Dendritic cell treated with granulocyte-macrophage colony-stimulating factor and Interleukin-4, amounts not matched to agents 40 ng/mL and 50 ng/mL, for 4 days (primary cell): Measurements from ENCODE around the gene ZP1.
"Not testable (repeated sequence)": the region's sequence is repeated elsewhere in the genome, so short reads cannot be mapped to it uniquely, and the experiment has no call there.

Source experiments
- H3K27ac Mint-ChIP-seq: one replicate; pipeline ENCODE4 v1.8.0; 2022; ENCODE audit warnings: mild to moderate bottlenecking, mixed read lengths
- H3K27me3 Mint-ChIP-seq: one replicate; pipeline ENCODE4 v1.8.0; 2022; ENCODE audit warnings: mild to moderate bottlenecking, mixed read lengths
- H3K36me3 Mint-ChIP-seq: one replicate; pipeline ENCODE4 v1.8.0; 2022; ENCODE audit warnings: low read depth, mixed read lengths
- H3K4me1 Mint-ChIP-seq: one replicate; pipeline ENCODE4 v1.8.0; 2022; ENCODE audit warnings: low read depth, mixed read lengths
- H3K4me3 Mint-ChIP-seq: one replicate; pipeline ENCODE4 v1.8.0; 2022; ENCODE audit warnings: mild to moderate bottlenecking, moderate library complexity, mixed read lengths
- H3K9me3 Mint-ChIP-seq: one replicate; pipeline ENCODE4 v1.8.0; 2022; ENCODE audit warnings: mixed read lengths
- intact Hi-C: fragments of 100-400 bp; cut with micrococcal nuclease; formaldehyde crosslinking; loops from one replicate; pipeline ENCODE4 v1.15.0; 2022

The ZP1 gene

GRCh38 chr11:60866911-60867870 is at the start of gene ZP1:
ZP1 (plus strand) TSS chr11:60867542; CDS start chr11:60867562, 20 bp downstream.
- Mint-ChIP-seq H3K4me1 (peaks cover 6% of the 10 kb centered on the region), H3K27ac (no peak within 1 kb of the TSS), H3K4me3 (no peak within 1 kb of the TSS), H3K27me3 (peaks cover 8% of the 10 kb centered on the region), H3K36me3 (no peaks in the 10 kb centered on the region), H3K9me3 (no peaks in the 10 kb centered on the region)
- intact Hi-C loops = no loop called here

GRCh38 chr11:60818057-60818456 is 49.3 kb upstream of the ZP1 start:
- Mint-ChIP-seq H3K4me1 (peaks cover 6% of the 10 kb centered on the region), H3K36me3 (no peaks in the 10 kb centered on the region), H3K27me3 (peaks cover 12% of the 10 kb centered on the region), H3K9me3 (no peaks in the 10 kb centered on the region), H3K27ac (no peak overlapping the region), H3K4me3 (no peak overlapping the region)
- intact Hi-C loops = no loop called here

GRCh38 chr11:60821827-60822599 is 45.3 kb upstream of the ZP1 start:
- no peak overlapping the region for H3K27ac Mint-ChIP-seq
- no peak overlapping the region for H3K4me3 Mint-ChIP-seq
- no peaks in the 10 kb centered on the region for H3K36me3 Mint-ChIP-seq
- no peaks in the 10 kb centered on the region for H3K9me3 Mint-ChIP-seq
- H3K4me1 Mint-ChIP-seq = no peaks in the 10 kb centered on the region
- intact Hi-C loops = no loop called here
- peaks cover 14% of the 10 kb centered on the region for H3K27me3 Mint-ChIP-seq

- H3K9me3 Mint-ChIP-seq, H3K36me3 Mint-ChIP-seq, intact Hi-C loops, H3K4me3 Mint-ChIP-seq, H3K4me1 Mint-ChIP-seq, H3K27ac Mint-ChIP-seq: not testable (repeated sequence)
- peaks cover 24% of the 10 kb centered on the region for H3K27me3 Mint-ChIP-seq
Measured at GRCh38 chr11:60823745-60824306, 43.5 kb upstream of the ZP1 start.

GRCh38 chr11:60825118-60825517 is 42.2 kb upstream of the ZP1 start:
- Mint-ChIP-seq H3K36me3 (no peaks in the 10 kb centered on the region), H3K4me3 (no peak overlapping the region), H3K27me3 (peaks cover 24% of the 10 kb centered on the region), H3K27ac (no peak overlapping the region), H3K4me1 (peaks cover 5% of the 10 kb centered on the region), H3K9me3 (no peaks in the 10 kb centered on the region)
- intact Hi-C loops = no loop called here

GRCh38 chr11:60825790-60826189 is 41.6 kb upstream of the ZP1 start:
- no peak overlapping the region for H3K27ac Mint-ChIP-seq
- intact Hi-C loops = no loop called here
- H3K4me3 Mint-ChIP-seq = no peak overlapping the region
- no peaks in the 10 kb centered on the region for H3K36me3 Mint-ChIP-seq
- peaks cover 24% of the 10 kb centered on the region for H3K27me3 Mint-ChIP-seq
- peaks cover 5% of the 10 kb centered on the region for H3K4me1 Mint-ChIP-seq
- H3K9me3 Mint-ChIP-seq = no peaks in the 10 kb centered on the region

- Mint-ChIP-seq H3K27me3 (peaks cover 15% of the 10 kb centered on the region), H3K36me3 (no peaks in the 10 kb centered on the region), H3K4me3 (no peak overlapping the region), H3K27ac (no peak overlapping the region), H3K4me1 (peaks cover 20% of the 10 kb centered on the region), H3K9me3 (no peaks in the 10 kb centered on the region)
- intact Hi-C loops = loop anchor here (1.0 to 10.0 kb wide), 3 partner anchors 57 to 354 kb away; no protein-coding TSS in a partner anchor
Measured at GRCh38 chr11:60830478-60831142, 36.7 kb upstream of the ZP1 start.

- Mint-ChIP-seq H3K27ac (no peak overlapping the region), H3K27me3 (peaks cover 15% of the 10 kb centered on the region), H3K4me1 (peaks cover 26% of the 10 kb centered on the region), H3K9me3 (no peaks in the 10 kb centered on the region), H3K36me3 (no peaks in the 10 kb centered on the region), H3K4me3 (no peak overlapping the region)
- intact Hi-C loops = loop anchor here (1.0 to 10.0 kb wide), 3 partner anchors 56 to 354 kb away; no protein-coding TSS in a partner anchor
Measured at GRCh38 chr11:60831143-60831500, 36.2 kb upstream of the ZP1 start.

- H3K4me1 Mint-ChIP-seq = peaks cover 29% of the 10 kb centered on the region
Measured at GRCh38 chr11:60831501-60832079, 35.8 kb upstream of the ZP1 start.

GRCh38 chr11:60834742-60835533 is 32.4 kb upstream of the ZP1 start:
- H3K27me3 Mint-ChIP-seq = peaks cover 9% of the 10 kb centered on the region
- intact Hi-C loops = loop anchor here (5.0 to 10.0 kb wide), 2 partner anchors 192 to 350 kb away; no protein-coding TSS in a partner anchor
- H3K36me3 Mint-ChIP-seq = no peaks in the 10 kb centered on the region
- peak overlapping the region; percentile 69 for H3K27ac Mint-ChIP-seq
- no peak overlapping the region for H3K4me3 Mint-ChIP-seq
- H3K4me1 Mint-ChIP-seq = peaks cover 49% of the 10 kb centered on the region
- H3K9me3 Mint-ChIP-seq = no peaks in the 10 kb centered on the region

More at GRCh38 chr11:60831501-60832079, 35.8 kb upstream of the ZP1 start:
- no peak overlapping the region for H3K27ac Mint-ChIP-seq
- intact Hi-C loops = loop anchor here (1.0 to 10.0 kb wide), 3 partner anchors 56 to 353 kb away; no protein-coding TSS in a partner anchor
- peaks cover 14% of the 10 kb centered on the region for H3K27me3 Mint-ChIP-seq
- no peaks in the 10 kb centered on the region for H3K36me3 Mint-ChIP-seq
- no peak overlapping the region for H3K4me3 Mint-ChIP-seq
- H3K9me3 Mint-ChIP-seq = no peaks in the 10 kb centered on the region

- intact Hi-C loops = loop anchor here (5.0 to 10.0 kb wide), 2 partner anchors 192 to 349 kb away; no protein-coding TSS in a partner anchor
- Mint-ChIP-seq H3K27me3 (peaks cover 9% of the 10 kb centered on the region), H3K36me3 (no peaks in the 10 kb centered on the region), H3K9me3 (no peaks in the 10 kb centered on the region), H3K4me3 (no peak overlapping the region), H3K27ac (peak overlapping the region; percentile 69), H3K4me1 (peaks cover 53% of the 10 kb centered on the region)
Measured at GRCh38 chr11:60835534-60835846, 31.9 kb upstream of the ZP1 start.

- no peak overlapping the region for H3K4me3 Mint-ChIP-seq
- H3K27me3 Mint-ChIP-seq = peaks cover 7% of the 10 kb centered on the region
- peak overlapping the region; percentile 1 for H3K27ac Mint-ChIP-seq
- peaks cover 3% of the 10 kb centered on the region for H3K36me3 Mint-ChIP-seq
- H3K9me3 Mint-ChIP-seq = no peaks in the 10 kb centered on the region
- intact Hi-C loops = loop anchor here (5.0 to 10.0 kb wide), 2 partner anchors 190 to 348 kb away; no protein-coding TSS in a partner anchor
- peaks cover 68% of the 10 kb centered on the region for H3K4me1 Mint-ChIP-seq
Measured at GRCh38 chr11:60836866-60837515, 30.4 kb upstream of the ZP1 start.
